Measurements from ENCODE around the gene DLGAP1.

Gene DLGAP1

DNA sequence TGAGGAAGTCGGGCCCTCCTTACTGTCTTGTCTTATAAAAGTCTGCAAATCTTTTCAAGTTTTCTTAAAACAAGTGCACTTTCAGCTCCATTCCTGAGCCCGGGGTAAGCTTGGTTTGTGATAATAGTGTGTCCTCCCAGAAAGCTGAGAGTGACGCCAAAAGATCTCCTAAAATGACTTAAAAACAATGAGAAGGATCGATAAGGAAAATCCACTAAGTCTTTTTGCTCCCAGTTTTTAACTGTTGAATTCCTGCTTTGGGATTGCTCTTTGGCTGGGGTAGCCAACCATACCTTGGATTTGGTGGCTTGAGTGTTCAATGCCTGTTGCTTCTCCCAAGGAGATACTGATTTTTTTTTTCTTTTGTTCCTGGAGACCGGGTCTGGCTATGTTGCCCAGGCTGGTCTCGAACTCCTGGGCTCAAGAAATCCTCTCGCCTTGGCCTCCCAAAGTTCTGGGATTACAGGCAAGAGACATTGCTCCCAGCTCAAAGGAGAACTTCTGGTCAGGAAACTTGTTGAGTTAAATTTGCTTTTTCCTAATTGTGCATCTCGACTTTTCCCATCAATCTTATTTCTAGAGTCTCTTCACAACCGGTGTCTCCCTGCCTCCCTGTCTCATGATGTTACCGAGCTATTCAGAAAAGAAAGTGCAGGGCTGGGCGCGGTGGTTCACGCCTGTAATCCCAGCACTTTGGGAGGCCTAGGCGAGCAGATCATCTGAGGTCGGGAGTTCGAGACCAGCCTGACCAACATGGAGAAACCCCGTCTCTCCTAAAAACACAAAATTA, 1002.2 kb downstream of the DLGAP1 start:
- DNase-seq (ENCODE audit: low read depth in 2 of 2) = no peak

DNA sequence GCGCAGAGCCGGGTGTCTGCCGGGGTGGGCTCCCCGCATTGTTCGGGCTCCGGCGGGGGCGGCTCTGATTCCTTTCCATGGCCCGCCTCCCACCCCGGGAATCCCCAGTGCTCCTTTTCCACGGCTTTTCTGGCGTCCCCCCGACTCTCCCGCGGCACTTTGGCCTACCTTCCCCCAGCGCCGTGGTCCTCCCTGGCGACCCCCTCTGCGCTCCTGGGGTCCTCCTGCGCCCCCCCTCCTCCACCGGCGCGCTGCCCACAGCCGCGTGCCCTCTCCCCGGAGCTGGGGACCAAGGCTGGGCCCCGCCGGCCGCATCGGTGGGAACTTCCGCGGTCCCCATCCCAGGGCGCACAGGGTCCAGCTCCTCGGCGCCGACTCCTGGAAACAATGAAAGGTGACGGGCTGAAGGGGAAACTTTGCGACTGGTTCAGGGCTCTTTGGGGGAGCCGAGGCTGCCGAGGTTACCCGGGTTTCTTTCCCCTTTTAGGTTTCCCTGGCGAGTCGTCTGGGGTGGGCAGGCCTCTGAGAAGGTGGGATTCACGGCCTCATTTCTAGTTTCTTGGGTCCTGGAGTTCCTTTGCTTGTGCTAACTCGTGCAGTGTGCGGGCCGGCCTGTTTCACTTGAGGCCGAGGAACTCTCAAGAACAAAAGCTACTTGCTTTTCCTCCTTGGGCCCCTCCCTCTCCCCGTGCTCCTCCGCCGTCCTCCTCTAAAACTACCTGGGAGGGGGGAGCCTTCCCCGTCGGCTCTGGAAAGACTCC, 1002.9 kb downstream of the DLGAP1 start:
- DNase-seq (ENCODE audit: low read depth in 2 of 2) = peak; percentile 6 to 24

DNA sequence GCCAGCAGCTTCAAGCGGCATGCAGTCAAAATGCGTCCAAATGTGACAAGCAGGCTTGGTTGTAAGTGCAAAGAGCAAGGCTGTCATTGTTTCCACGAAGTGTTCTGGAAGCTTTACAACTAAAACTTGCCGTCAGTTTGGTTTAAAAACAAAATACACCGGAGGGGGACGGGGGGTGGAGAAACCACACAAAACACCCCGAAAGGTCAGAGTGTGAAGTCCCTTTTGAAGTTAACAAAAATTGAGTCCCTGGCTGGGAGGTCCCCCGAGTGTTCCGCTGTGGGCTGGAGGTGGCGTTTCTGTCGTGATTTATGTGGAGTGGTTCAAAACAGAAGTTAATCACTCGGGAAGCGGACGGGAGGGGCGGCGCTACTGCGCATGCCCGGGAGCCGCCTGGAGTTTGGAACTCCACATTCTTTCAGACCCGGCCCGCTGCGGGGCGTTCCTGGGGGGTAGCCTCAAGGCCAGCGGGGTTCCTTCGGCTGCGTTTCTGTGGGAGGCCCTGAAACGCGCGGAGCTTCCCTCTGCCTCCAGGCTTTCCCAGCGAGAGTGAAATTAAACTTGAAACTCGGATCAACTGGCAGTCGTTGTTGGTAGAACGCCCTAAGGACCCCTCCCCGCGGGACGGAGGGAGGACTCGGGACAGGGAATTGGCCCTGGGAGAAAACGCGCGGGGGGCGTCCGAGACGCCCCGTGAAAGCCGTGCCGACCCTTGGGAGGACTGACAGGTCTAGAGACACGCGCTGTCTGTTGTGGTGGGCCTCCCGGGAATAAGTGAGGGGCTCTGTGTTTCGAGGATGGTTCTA, 1003.7 kb downstream of the DLGAP1 start:
- peak; percentile 75 to 86 for DNase-seq (ENCODE audit: low read depth in 2 of 2)

DNA sequence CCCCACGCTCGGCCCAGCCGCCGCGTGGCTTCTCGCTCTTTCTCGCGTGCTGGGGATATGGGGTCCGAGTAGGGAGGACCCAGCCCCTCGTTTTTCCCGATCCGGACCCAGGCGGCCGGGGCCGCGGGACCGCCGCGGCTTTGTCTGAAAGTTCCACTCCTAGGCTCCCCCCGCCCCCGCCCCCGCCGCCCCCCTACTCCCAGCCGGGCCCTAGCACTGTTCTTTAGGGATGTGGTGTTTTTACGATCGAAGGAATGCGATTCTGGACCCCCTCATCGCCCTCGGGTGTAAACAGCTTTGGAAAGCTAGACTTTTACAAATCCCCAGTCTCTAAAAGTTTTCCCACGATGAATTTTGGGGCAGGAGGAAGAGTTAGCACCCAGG, 1004.3 kb downstream of the DLGAP1 start:
- no peak for DNase-seq (ENCODE audit: low read depth in 2 of 2)

DNA sequence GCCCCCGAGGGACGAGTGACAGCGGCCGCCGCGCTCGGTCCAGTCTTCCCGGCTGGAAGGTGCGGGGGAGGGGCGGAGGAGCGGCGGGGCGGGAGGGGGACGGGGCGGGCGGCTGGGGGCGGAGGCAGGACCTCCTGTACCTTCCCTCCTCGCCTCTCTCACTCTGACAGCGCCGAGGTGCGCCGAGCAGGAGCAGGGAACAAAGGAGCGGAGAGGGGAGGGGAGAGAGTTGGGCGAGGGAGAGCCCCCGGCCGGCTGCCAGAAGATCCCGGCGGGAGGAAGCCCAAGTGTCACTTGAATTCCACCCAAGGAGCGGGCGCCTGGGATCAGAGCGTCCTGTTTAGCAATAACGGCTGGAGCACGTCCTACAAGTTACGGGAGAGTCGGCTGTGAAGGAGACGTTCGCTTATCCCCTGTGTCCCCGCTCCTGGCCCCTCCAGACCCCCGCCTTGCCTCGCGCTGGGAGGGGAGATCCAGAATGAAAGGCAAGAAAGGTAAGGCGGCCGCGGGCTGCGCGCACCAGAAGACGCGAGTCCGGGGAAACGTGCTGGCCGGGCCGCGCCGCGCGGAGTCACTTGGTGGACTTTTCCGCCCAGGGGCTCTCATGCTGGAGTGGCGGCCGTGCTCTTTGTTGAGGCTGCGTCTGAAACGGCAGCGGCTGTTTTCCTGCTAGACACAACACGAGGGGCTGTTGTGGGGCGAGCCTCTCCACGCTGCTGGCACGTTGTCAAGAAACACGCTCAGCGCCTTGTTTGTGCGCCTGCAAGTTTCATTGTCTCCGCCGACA, 1004.9 kb downstream of the DLGAP1 start, which contains the start of gene TGIF1:
TGIF1 (plus strand) TSS at position 161 of the 787 bp plus-strand sequence; CDS start at position 479, 318 bp downstream.
- peak; percentile 41 to 46 for DNase-seq (ENCODE audit: low read depth in 2 of 2)

DNA sequence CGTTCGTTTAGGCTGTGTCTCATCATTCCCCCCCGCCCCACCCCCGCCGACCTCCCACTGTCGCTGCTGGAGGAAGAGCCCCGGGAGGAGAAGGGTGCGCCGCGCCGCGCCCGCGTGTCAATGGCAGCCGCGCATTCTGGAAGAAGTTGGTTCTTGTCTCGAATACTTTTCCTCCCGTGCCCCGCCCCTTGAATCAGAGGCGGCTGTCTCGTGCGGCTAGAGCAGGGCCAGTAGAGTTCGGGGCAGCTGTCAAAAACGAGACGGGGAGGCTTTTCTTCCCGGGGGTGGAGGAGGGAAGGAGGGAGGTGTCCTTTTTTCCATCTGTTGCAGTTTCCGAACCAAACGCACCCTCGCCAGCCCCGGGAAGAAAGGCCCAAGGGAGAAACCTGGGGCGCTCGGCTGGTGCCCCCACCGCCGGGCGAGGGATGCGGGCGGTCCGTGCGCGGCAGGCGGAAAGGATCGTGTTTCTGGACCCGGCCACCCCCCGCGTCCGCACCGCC, 1005.5 kb downstream of the DLGAP1 start:
- peak; percentile 55 to 60 for DNase-seq (ENCODE audit: low read depth in 2 of 2)

DNA sequence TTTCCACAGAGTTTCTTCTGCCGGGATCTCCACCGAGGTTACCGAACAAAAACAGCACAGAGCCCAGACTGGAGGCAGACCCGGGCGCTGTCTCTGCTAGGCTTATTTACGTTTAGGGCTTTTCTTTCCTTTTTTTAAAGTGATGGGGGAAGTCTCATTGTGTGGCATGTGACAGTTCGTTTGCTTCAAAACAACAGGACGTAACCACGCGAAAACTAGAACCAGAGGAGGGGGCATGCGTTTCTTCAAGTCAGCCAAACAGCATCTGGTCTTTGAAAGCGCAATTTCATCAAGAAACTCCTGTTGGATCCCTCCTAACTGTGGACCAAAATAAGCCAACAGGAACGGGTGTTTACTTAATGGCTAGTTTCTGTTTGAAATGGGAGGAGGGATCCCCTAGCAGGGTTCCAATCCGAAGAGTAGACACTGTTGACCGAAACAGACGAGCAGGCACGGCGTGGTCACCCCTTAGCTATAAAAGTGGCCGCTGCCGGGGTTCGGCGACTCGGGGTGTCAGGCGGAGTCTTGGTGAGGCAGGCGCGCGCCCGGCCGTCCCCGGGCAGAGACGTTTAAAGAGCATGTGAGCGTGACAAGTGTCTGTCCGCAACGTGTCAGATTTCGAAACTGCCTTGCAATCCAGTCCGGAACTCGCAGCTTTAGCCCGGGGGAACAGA, 1006.1 kb downstream of the DLGAP1 start:
- peak; percentile 7 to 68 for DNase-seq (ENCODE audit: low read depth in 2 of 2)

DNA sequence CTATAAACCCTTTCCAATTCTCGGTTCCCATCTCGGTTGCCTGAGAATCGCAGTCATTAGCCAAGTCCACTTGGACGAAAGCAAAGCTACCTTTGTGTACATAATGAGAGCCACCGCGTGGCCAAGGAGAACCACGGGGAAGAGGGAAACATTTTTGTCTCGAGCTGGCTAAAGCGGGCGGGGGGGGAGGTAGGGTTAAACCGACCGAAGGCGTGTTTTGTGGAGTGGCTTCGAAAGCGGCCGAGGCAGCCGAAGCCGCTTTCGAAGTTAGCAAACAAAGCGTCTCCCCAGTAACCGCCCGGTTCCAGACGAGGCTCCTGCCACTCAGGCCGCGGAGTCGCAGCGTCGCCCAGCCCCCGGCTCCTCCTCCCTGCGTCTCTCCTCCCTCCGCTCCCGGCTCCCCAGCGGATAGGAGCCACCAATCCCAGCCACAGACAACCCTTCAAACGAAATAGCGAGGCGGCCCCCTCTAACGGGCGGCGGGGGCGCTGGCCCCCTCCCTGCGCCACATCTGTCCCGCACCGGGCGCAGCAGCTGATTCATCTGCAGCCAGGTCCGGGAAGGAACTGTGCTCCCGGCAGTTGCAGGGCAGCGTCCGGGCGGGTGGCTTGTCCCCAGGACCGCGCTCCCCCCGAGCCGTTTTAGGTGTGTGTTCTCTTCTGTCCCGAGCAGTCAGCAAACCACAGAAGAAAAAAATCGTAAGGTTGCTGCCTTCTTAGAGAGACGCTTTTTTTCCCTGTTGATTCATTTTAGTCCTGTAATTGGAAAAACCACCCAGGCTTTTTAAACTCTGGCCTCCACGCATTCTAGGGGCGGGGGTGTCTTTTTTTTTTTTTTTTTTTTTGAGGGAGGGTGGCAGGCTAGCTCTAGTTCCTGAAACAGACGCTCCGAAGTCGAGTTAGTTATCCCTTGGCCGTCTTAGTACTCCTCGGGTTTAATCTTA, 1006.9 kb downstream of the DLGAP1 start:
- DNase-seq (ENCODE audit: low read depth in 2 of 2) = peak; percentile 62 to 77

DNA sequence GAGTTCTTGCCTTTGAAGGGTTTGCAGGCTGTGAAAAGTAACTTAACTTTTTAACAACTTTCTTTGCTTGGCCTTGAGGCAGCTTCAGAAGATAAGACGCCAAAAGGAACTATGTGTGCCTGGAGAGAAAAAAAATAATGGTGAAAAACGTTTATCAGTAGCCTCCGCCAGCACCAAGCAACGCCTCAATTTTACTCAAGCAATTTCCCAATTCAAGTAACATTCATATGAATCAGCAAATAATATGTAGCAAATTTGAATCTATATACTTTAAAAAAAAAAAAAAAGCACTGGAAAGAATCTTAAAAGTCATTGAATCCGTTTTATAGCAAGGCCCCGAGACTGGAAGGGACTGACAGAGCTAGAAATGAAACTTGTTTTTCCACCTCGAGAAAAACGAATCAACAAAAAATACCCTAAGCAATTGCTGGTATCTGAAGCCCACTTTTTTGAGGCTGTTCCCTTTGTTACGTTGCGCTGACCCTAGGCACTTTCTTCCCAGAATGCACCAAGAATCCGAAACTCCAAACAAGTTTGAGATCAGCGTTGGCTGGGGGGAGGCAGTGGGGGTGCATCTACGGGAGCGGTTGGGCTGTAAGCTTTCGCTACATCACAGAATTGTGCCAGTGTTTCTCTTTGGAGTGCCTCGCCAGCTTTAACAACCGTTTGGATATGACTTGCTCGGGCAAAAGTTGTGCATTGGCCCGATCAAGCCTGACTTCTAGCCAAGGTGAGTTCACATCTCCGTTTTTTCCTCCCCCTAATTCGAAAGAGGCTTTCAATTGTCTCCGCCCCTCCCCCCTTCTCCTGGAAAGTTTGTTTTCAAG, 1007.8 kb downstream of the DLGAP1 start:
- DNase-seq (ENCODE audit: low read depth in 2 of 2) = no peak

Measured in stimulated activated CD4-positive, alpha-beta T cell treated with anti-CD3 and anti-CD28 coated beads, Interleukin-12 subunit alpha, Interleukin-12 subunit beta, amount 100 ng/mL, for 24 hours (primary cell).